ENCODE data around the gene SCLY.

- TF ChIP-seq POLR2A (IDR thresholded peaks at IDR 0.05): no peak
- no peak for TF ChIP-seq CTCF (IDR thresholded peaks at IDR 0.05)
Observed at GRCh38 chr2:238130111-238130695, 69.4 kb downstream of the SCLY start.
